ENCODE results near the gene TM9SF4. TPM values are rescaled to one million over a fixed set of nuclear protein-coding genes. Genes with fewer than 3 reads are reported as not detected.

TM9SF4 gene
- total RNA-seq, 1 donor from 2014 or later, result 29.2 TPM

DNA sequence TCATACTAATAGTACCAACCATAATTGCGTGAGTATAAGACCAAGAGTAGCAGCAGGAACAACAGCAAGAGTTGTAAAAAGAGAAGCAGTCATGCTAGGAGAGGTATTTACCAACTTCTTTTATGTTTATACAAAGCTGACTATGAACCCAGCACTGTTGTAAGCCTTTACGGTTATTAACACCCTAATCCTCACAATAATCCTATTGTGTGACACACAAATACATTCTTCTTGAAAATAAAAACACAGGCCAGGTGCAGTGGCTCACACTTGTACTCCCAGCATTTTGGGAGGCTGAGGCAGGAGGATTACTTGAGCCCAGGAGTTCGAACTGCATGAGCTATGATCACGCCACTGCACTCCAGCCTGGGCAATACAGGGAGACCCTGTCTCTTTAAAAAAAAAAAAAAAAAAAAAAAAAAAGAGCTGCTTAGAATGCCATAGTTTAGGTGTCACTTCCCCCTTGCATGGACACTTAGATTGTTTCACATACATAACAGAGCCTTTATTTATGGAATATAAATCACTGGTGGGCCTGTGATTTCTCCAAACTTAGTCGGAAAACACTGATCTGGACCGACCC, 37.3 kb upstream of the TM9SF4 start:
- intact Hi-C loops (cut with DNase I), result no loop called here
- Histone ChIP-seq H3K4me3 (no peak overlapping the region), H3K36me3 (no peaks in the 10 kb centered on the region), H3K27me3 (no peaks in the 10 kb centered on the region), H3K4me1 (no peaks in the 10 kb centered on the region), H3K9me3 (no peaks in the 10 kb centered on the region), H3K27ac (no peak overlapping the region)
- DNase-seq (ENCODE audit: low spot score in 2 of 2), result no peak
- TF ChIP-seq, protein P1, sequence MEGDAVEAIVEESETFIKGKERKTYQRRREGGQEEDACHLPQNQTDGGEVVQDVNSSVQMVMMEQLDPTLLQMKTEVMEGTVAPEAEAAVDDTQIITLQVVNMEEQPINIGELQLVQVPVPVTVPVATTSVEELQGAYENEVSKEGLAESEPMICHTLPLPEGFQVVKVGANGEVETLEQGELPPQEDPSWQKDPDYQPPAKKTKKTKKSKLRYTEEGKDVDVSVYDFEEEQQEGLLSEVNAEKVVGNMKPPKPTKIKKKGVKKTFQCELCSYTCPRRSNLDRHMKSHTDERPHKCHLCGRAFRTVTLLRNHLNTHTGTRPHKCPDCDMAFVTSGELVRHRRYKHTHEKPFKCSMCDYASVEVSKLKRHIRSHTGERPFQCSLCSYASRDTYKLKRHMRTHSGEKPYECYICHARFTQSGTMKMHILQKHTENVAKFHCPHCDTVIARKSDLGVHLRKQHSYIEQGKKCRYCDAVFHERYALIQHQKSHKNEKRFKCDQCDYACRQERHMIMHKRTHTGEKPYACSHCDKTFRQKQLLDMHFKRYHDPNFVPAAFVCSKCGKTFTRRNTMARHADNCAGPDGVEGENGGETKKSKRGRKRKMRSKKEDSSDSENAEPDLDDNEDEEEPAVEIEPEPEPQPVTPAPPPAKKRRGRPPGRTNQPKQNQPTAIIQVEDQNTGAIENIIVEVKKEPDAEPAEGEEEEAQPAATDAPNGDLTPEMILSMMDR (IDR thresholded peaks at IDR 0.05), result no peak

DNA sequence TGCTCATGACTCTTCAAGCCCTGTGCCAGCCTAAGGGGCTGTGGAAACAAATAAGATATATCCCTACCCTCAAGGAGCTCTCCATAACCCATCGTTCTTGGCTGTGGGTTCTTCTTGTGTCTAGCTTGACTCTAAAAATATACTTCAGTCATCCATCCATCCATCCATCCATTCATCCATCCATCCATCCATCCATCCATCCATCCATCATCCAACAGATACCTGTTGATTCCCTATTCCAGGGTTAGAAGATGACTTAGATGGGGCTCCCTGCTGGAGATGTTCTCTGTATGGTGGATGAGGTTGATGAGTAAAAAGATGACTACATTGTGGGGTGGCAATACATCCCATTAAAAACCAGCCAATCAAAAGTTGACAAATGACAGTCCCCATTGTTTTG, 34.0 kb upstream of the TM9SF4 start:
- TF ChIP-seq, protein P1 (IDR thresholded peaks at IDR 0.05), result no peak
- H3K4me3 ChIP-seq, result no peak overlapping the region
- DNase-seq (ENCODE audit: low spot score in 2 of 2), result no peak
- intact Hi-C loops (cut with DNase I), result no loop called here
- H3K27me3 ChIP-seq, result no peaks in the 10 kb centered on the region
- no peaks in the 10 kb centered on the region for H3K4me1 ChIP-seq
- H3K9me3 ChIP-seq, result no peaks in the 10 kb centered on the region
- no peak overlapping the region for H3K27ac ChIP-seq
- no peaks in the 10 kb centered on the region for H3K36me3 ChIP-seq

DNA sequence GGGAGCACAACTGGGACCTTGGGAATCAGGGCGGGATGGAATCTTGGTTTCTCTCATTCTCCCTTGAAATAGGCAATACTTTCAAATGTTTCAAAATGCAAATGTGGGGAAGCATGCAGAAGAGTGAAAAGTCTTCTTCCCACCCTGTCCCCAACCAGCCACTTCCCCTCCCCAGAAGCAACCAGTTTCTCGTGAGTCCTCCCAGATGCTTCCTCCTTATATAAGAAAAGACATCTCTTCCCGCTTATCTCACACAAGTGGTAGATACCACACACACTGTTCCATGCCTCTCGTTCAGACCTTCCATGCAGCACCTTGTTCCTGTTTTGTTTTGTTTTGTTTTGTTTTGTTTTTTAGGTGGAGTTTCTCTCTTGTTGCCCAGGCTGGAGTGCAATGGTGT, 32.3 kb upstream of the TM9SF4 start:
- Histone ChIP-seq H3K9me3 (no peaks in the 10 kb centered on the region), H3K27me3 (no peaks in the 10 kb centered on the region), H3K4me3 (no peak overlapping the region), H3K4me1 (no peaks in the 10 kb centered on the region), H3K27ac (no peak overlapping the region), H3K36me3 (no peaks in the 10 kb centered on the region)
- TF ChIP-seq, protein P1 (IDR thresholded peaks at IDR 0.05), result no peak
- no peak for DNase-seq (ENCODE audit: low spot score in 2 of 2)
- intact Hi-C loops (cut with DNase I), result no loop called here

DNA sequence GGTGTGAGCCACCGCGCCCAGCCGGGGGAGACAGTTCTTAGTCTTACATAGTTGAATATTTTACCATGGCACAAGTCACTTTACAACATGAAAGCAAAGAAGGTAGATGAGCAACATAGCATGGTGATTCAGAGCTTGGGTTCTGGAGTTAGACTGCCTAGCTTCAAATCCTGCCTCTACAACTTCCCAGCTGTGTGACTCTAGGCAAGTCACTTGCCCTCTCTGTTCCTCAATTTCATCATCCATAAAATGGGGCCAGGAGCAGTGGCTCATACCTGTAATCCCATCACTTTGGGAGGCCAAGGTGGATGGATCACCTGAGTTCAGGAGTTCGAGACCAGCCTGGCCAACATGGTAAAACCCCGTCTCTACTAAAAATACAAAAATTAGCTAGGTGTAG, 31.2 kb upstream of the TM9SF4 start:
- no peaks in the 10 kb centered on the region for H3K9me3 ChIP-seq
- no peaks in the 10 kb centered on the region for H3K4me1 ChIP-seq
- H3K27ac ChIP-seq, result no peak overlapping the region
- no peaks in the 10 kb centered on the region for H3K36me3 ChIP-seq
- no peak overlapping the region for H3K4me3 ChIP-seq
- no peak for DNase-seq (ENCODE audit: low spot score in 2 of 2)
- intact Hi-C loops (cut with DNase I), result no loop called here
- H3K27me3 ChIP-seq, result no peaks in the 10 kb centered on the region
- TF ChIP-seq, protein P1 (IDR thresholded peaks at IDR 0.05), result no peak

DNA sequence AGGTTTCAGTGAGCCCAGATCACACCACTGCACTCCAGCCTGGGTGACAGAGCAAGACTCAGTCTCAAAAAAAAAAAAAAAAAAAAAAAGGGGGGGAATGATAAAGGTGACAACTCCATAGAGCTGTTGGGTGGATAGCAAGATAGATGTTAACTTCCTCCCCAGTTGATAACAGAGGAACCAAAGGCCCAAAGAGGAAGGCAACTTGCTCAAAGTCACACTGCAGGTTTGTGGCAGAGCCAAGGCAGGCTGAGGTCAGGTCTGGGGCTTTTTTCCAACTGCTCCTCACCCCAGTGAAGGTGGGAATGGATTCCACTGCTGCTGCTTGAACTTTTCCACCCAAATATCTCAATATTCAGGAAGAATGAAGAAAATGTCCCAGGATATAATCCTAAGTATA, 30.7 kb upstream of the TM9SF4 start:
- no peaks in the 10 kb centered on the region for H3K9me3 ChIP-seq
- no peaks in the 10 kb centered on the region for H3K4me1 ChIP-seq
- no peak for DNase-seq (ENCODE audit: low spot score in 2 of 2)
- no peak overlapping the region for H3K27ac ChIP-seq
- TF ChIP-seq, protein P1 (IDR thresholded peaks at IDR 0.05), result no peak
- H3K4me3 ChIP-seq, result no peak overlapping the region
- H3K27me3 ChIP-seq, result no peaks in the 10 kb centered on the region
- intact Hi-C loops (cut with DNase I), result no loop called here
- no peaks in the 10 kb centered on the region for H3K36me3 ChIP-seq

DNA sequence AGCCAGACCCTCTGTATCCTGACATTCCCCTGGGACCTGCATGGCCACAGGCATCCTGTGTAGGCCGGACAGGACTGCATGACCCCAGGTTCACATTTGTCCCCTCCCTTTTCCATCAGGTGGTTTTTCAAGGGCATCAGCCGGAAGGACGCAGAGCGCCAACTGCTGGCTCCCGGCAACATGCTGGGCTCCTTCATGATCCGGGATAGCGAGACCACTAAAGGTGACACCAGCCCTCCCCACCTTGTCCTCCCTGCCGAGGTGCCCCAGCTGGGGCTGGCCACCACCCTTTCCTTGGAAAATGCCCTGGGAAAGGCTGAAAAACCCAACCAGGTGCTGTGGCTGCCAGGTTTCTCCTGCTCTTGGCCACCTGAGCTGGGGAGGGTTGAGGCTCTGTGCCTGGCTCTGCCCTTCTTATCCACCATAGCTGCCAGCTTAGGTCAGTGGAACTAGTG, 29.8 kb upstream of the TM9SF4 start:
- TF ChIP-seq, protein P1 (IDR thresholded peaks at IDR 0.05), result no peak
- Histone ChIP-seq H3K27ac (no peak overlapping the region), H3K36me3 (no peaks in the 10 kb centered on the region), H3K4me3 (no peak overlapping the region), H3K4me1 (no peaks in the 10 kb centered on the region), H3K9me3 (no peaks in the 10 kb centered on the region), H3K27me3 (no peaks in the 10 kb centered on the region)
- intact Hi-C loops (cut with DNase I), result no loop called here
- no peak for DNase-seq (ENCODE audit: low spot score in 2 of 2)
